Effector memory CD8-positive, alpha-beta T cell (primary cell): ENCODE measurements around the gene PREX1.

ENCODE experiments used
- ATAC-seq: fragments of 150-1000 bp; cut with Tn5 transposase; replicated peaks from 2 replicates; pipeline ENCODE4 v1.10.0; 2021; ENCODE audit warnings: mild to moderate bottlenecking, moderate library complexity
- DNase-seq, 3 experiments: peaks; one replicate each; pipeline ENCODE4 v3.0.0; 2021
- H3K27ac Mint-ChIP-seq, 2 donors: one replicate each; pipeline ENCODE4 v1.8.0; 2022; ENCODE audit warnings: mild to moderate bottlenecking in 2 of 2, mixed read lengths in 2 of 2, moderate library complexity in 2 of 2
- H3K27me3 Mint-ChIP-seq, 2 donors: one replicate each; pipeline ENCODE4 v1.8.0; 2022; ENCODE audit warnings: mixed read lengths in 2 of 2
- H3K36me3 Mint-ChIP-seq: one replicate; pipeline ENCODE4 v1.8.0; 2022; ENCODE audit warnings: mild to moderate bottlenecking, moderate library complexity, mixed read lengths; ENCODE audit not compliant: insufficient read depth
- H3K4me1 Mint-ChIP-seq, 2 donors: one replicate each; pipeline ENCODE4 v1.8.0; 2022; ENCODE audit warnings: low read depth in 2 of 2, mixed read lengths in 2 of 2
- H3K4me3 Mint-ChIP-seq, 2 donors: one replicate each; pipeline ENCODE4 v1.8.0; 2022; ENCODE audit warnings: mild to moderate bottlenecking in 2 of 2, mixed read lengths in 2 of 2, moderate library complexity in 2 of 2
- H3K9me3 Mint-ChIP-seq, 2 donors: one replicate each; pipeline ENCODE4 v1.8.0; 2022; ENCODE audit warnings: mixed read lengths in 2 of 2

The PREX1 gene

DNA sequence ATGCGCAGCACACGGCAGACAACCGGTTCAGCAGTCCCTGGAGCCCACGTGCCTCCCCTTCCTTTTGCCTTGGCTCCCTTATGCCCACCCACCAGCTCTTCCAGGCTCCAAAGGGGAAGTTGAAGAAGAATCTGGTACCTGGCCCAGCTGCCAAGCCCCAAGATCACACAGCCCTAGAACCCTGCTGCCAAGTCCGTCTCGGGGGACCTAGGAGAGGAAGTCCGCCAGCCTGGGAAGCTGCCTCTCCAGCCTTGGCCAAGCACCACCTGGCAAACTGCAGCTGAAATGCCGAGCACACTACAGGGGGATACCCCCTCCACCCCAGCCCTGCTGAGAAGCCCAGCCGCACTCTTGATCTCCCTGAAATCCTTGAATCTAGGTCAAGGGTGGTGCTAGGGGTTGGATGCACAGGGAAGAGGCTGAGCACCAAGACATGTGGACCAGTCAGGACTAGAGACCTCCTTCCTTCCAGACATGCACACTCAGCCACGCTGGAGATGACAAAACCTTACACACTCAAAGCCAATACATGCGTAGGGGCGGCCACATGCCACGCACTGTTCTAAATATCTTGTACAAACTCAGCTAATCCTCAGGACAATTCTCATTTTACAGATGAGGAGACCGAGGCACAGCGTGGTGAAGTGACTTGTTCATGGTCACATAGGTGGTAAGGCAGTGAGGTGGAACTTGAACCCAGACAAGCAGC lies 124.1 kb downstream of the PREX1 start:
- H3K27me3 Mint-ChIP-seq: no peaks in the 10 kb centered on the region
- no peak for DNase-seq
- H3K4me1 Mint-ChIP-seq: peaks cover 53 to 63% of the 10 kb centered on the region in 2 donors
- H3K27ac Mint-ChIP-seq: peak overlapping the region; percentile 64 to 73
- no peak overlapping the region for H3K4me3 Mint-ChIP-seq
- ATAC-seq: no peak
- H3K36me3 Mint-ChIP-seq: peaks cover 70% of the 10 kb centered on the region
- H3K9me3 Mint-ChIP-seq: no peaks in the 10 kb centered on the region

DNA sequence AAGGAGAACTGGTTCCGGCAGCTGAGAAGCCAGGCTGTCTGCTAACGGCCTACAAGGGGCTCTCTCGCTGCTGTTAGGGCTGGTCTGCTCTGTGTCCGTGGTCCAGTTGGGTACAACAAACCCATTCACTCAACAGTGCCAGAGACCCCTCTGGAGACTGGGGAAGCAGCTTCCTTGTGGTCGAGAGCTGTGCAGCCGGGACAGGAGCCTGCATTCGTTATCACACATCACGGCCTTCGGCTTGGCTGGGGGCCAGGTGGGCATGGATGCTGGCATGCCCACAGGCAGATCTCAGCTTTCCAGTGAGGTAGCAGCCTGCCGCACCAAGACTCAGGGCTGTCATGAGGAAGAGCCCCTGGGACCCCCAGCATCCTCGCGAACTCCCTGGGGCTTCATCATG lies 124.7 kb downstream of the PREX1 start:
- no peak for ATAC-seq
- H3K4me1 Mint-ChIP-seq: peaks cover 52 to 63% of the 10 kb centered on the region in 2 donors
- no peak for DNase-seq
- H3K9me3 Mint-ChIP-seq: no peaks in the 10 kb centered on the region
- peak overlapping the region in 1 of 2 donors; percentile 64 for H3K27ac Mint-ChIP-seq
- H3K4me3 Mint-ChIP-seq: no peak overlapping the region
- H3K27me3 Mint-ChIP-seq: no peaks in the 10 kb centered on the region
- H3K36me3 Mint-ChIP-seq: peaks cover 71% of the 10 kb centered on the region

DNA sequence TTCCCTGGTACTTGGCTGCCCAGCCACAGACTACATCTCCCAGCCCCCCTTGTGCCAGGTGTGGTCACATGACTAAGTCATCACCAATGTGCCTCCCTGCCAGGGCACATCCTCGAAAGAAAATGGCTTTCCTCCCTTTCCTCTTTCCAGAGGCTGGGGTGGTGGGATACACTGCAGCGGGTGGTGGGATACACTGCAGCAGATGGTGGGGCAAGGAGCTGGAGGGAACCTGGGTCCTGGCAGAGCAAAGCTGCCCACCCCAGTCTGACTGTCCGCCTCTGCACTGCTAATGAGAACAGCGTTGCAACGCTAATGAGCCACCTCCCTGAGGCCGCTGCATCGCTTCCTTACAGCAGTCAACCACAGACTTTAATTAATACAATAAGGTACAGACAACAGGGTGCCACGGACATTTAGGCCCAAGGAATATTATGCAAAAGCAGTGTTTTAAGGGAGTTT lies 125.3 kb downstream of the PREX1 start:
- H3K4me1 Mint-ChIP-seq: peaks cover 57 to 59% of the 10 kb centered on the region in 2 donors
- peaks cover 73% of the 10 kb centered on the region for H3K36me3 Mint-ChIP-seq
- peak overlapping the region in 1 of 2 donors; percentile 59 for H3K27ac Mint-ChIP-seq
- ATAC-seq (no peak), DNase-seq (no peak)
- H3K9me3 Mint-ChIP-seq: no peaks in the 10 kb centered on the region
- no peak overlapping the region for H3K4me3 Mint-ChIP-seq
- H3K27me3 Mint-ChIP-seq: no peaks in the 10 kb centered on the region

DNA sequence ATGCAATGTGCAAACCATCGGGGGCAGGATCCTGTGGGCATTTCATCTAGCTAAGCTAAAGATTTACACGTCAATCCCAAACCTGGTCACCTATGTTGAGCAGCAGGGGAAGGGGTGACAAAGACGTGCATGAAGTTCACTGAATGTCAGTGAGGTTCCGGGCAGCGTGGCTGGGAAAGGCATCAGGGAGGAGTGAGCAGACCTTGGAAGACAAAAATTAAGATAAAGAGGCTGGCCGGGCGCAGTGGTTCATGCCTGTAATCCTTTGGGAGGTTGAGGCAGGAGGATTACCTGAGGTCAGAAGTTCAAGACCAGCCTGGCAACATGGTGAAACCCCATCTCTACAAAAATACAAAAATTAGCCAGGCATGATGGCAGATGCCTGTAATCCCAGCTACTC lies 126.1 kb downstream of the PREX1 start:
- no peaks in the 10 kb centered on the region for H3K9me3 Mint-ChIP-seq
- no peaks in the 10 kb centered on the region for H3K27me3 Mint-ChIP-seq
- no peak overlapping the region for H3K4me3 Mint-ChIP-seq
- ATAC-seq (no peak), DNase-seq (no peak)
- peak overlapping the region; percentile 59 to 69 for H3K27ac Mint-ChIP-seq
- peaks cover 50 to 56% of the 10 kb centered on the region in 2 donors for H3K4me1 Mint-ChIP-seq
- H3K36me3 Mint-ChIP-seq: peaks cover 80% of the 10 kb centered on the region

DNA sequence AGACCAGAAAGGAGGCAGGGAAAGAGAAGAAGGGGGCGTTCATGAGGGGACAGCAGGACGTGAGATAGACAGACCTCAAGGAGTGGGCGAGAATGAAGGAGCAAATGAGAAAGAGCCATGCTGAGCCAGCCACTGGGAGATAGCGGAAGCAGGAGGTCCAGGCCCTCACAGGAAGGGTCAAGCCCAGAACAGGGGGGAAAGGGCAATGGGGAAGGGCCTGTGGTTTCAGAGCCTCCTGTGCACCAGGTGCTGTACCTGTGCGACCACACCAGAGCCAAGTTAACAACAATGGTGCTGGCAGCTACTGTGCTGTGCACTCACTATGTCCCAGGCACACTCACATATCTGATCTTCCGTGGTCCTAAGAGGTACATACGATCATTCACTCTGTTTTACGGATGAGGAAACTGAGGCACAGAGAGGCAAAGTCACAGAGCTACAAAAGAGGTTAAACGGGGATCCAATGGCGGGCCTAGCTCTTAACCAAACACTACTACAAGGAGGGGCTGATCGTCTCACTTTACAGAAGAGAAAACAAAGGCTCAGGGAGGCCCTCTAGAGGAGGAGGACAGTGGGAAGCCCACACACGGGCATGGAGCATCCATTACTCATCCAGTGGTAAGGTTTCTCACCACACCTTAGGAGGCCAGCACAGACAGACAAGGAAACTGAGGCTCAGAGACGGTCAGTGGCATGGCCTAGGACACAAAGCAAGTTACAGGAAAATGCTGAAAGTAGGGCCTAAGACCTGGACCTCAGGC lies 129.1 kb downstream of the PREX1 start:
- no peak for DNase-seq
- Mint-ChIP-seq H3K4me1 (peaks cover 39 to 55% of the 10 kb centered on the region in 2 donors), H3K27me3 (no peaks in the 10 kb centered on the region), H3K4me3 (no peak overlapping the region), H3K27ac (peak overlapping the region; percentile 6 to 89), H3K9me3 (no peaks in the 10 kb centered on the region), H3K36me3 (peaks cover 74% of the 10 kb centered on the region)
- ATAC-seq: no peak

DNA sequence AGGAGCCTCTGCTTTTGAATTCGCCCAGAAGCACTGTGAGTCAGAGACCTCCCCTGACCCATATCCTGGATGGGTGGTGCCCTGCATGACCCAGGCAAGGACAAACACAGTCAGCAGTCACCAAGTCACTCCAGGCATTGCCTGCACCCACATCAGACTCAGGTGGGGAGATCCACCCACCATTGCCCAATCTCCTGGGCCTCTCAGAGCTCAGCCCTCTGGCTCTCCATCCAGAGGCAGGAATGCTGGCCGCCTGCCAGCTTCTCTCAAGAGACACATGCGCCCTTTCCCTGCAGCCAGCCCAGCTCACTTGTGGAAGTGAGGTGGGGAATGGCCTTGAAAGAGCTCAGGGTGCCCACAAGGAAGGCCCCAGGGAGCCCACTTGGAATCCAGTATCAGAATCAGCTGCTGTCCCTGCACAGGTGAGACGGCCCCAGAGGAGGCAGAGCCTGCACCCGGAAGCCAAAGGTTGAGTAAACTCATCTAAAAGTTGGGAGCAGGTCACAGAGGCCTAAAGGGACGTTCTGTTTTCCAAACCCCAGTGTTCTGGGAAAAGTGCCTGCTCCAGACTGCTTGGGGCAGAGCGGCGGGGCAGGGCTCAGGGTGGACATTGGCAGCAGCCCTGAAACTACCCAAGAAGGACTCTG lies 129.8 kb downstream of the PREX1 start:
- Mint-ChIP-seq H3K4me1 (peaks cover 39 to 58% of the 10 kb centered on the region in 2 donors), H3K4me3 (no peak overlapping the region), H3K27ac (peak overlapping the region; percentile 6 to 89), H3K9me3 (no peaks in the 10 kb centered on the region), H3K36me3 (peaks cover 69% of the 10 kb centered on the region), H3K27me3 (no peaks in the 10 kb centered on the region)
- DNase-seq (no peak), ATAC-seq (peak; percentile 49)

DNA sequence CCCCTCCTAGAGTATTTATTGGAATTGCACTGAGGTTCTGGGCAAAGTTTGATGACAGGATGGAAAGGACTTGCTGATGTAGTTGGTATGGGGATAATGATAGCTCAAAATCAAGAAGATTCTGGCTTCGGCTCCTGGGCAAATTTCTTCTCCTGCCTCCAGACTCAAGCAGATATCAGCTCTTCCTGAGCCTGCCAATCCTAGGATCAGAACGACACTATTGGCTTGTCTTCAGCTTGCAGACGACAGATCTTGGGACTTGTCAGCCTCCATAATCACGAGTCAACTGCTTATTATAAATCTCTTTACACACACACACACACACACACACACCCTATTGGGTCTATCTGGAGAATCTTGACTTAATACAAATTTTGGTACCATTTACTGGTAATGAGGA lies 131.1 kb downstream of the PREX1 start:
- H3K36me3 Mint-ChIP-seq: peaks cover 75% of the 10 kb centered on the region
- no peaks in the 10 kb centered on the region for H3K27me3 Mint-ChIP-seq
- no peaks in the 10 kb centered on the region for H3K9me3 Mint-ChIP-seq
- no peak overlapping the region for H3K4me3 Mint-ChIP-seq
- DNase-seq (no peak), ATAC-seq (no peak)
- H3K27ac Mint-ChIP-seq: no peak overlapping the region
- peaks cover 42 to 58% of the 10 kb centered on the region in 2 donors for H3K4me1 Mint-ChIP-seq

DNA sequence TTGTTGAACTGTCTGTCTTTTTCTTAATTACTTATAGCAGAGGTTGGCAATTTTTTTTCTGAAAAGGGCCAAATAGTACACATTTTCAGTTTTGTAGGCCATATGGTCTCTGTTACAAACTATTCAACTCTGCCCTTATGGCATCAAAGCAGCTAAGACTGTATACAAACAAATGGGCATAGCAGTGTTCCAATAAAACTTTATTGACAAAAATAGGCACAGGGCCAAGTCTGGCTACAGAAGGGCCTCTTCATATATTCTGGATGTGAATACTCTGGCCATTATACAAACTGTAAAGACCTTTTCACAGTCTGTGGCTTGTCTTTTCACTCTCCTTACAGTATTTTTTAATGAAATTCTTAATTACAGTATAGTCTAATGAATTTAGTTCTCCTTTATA lies 132.1 kb downstream of the PREX1 start:
- H3K36me3 Mint-ChIP-seq: peaks cover 75% of the 10 kb centered on the region
- no peaks in the 10 kb centered on the region for H3K27me3 Mint-ChIP-seq
- DNase-seq (no peak), ATAC-seq (no peak)
- H3K4me3 Mint-ChIP-seq: no peak overlapping the region
- no peaks in the 10 kb centered on the region for H3K9me3 Mint-ChIP-seq
- H3K27ac Mint-ChIP-seq: peak overlapping the region in 1 of 2 donors; percentile 9
- peaks cover 45 to 61% of the 10 kb centered on the region in 2 donors for H3K4me1 Mint-ChIP-seq

DNA sequence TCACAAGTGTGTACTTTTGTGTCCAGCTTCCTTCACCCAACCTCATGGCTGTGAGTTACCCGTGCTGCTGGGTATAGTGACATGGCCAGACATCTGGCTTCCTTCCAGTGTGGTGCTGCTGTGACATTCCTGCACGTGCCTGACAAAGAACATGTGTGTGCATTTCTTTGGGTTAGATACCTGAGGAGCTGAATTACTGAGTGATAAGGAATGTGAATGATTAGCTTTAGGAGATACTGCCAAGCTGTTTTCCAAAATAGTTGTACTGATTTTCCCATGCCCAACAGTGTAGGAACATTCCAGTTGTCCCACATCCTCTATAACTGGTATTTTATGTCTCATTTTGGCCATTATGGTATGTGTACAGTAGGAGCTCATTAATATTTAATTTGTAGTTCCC lies 132.5 kb downstream of the PREX1 start:
- no peak for DNase-seq
- Mint-ChIP-seq H3K9me3 (no peaks in the 10 kb centered on the region), H3K36me3 (peaks cover 75% of the 10 kb centered on the region), H3K27ac (peak overlapping the region in 1 of 2 donors; percentile 9), H3K4me1 (peaks cover 42 to 59% of the 10 kb centered on the region in 2 donors), H3K27me3 (no peaks in the 10 kb centered on the region), H3K4me3 (no peak overlapping the region)
- no peak for ATAC-seq

DNA sequence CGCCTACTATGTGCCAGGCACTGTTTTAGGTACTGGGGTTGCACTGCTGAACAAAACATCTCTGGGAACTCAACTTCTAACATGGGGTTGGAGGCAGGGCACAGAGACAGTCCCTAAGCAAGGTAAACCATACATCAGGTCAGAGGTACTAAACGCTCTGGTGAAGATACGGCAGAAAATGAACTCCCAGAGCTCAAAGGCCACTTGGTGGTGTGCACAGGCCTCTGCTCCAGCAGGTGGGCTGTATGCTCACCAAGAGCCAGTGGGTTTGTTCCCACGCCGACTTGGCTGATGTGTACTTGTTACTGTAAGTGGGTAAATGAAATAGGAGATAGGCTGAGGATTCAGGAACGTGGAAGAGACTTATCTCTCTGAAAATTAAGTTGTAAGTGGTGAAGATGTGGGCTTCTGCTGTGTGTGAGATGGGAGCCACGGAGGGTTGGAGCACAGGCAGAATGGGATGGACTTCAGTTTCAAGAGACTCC lies 133.4 kb downstream of the PREX1 start:
- Mint-ChIP-seq H3K36me3 (peaks cover 79% of the 10 kb centered on the region), H3K4me1 (peaks cover 42 to 59% of the 10 kb centered on the region in 2 donors), H3K4me3 (no peak overlapping the region), H3K27me3 (no peaks in the 10 kb centered on the region), H3K9me3 (no peaks in the 10 kb centered on the region), H3K27ac (peak overlapping the region in 1 of 2 donors; percentile 59)
- ATAC-seq: no peak
- DNase-seq: no peak

DNA sequence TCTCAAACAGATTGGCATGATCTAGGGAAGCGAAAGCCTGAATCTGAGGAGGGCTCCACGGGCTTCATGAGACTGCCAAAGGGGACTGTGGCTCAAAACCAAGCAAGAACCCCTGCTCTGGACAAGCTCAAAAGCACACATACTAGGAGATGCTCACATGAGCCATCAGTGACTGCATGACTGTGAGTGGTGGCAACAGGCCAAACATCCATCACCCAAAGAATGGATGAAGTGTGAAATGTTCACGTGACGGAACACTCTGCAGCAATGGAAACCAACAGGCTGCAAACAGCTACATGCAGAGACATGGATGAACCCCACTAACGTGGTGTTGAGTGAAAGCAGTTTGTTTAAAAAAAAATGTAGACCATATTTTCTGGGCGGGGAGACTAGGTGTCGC lies 136.3 kb downstream of the PREX1 start:
- H3K4me1 Mint-ChIP-seq: peaks cover 41 to 54% of the 10 kb centered on the region in 2 donors
- H3K9me3 Mint-ChIP-seq: no peaks in the 10 kb centered on the region
- peak overlapping the region; percentile 59 to 76 for H3K27ac Mint-ChIP-seq
- no peak for DNase-seq
- H3K36me3 Mint-ChIP-seq: peaks cover 73% of the 10 kb centered on the region
- ATAC-seq: peak; percentile 18
- H3K27me3 Mint-ChIP-seq: no peaks in the 10 kb centered on the region
- H3K4me3 Mint-ChIP-seq: peak overlapping the region; percentile 51 to 58

DNA sequence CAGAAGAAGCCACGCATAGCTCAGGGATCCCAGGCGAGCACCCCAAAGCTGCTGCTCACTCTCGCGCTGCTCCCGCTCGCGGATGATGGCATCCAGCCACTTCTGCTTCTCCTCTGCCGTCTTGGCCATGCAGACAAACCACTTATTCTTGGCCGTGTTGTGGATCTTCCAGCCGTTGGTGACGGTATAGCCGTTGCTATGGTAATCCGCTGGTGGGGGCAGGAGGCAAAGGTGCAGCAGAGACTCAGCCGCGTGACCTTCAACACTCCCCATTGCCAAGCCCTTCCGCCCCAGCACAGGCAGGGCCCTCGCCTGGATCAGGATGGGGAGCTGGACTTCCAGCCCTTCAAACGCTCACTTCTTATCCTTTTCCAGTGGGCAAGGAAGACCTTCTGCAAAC lies 136.9 kb downstream of the PREX1 start:
- ATAC-seq (no peak), DNase-seq (no peak)
- no peaks in the 10 kb centered on the region for H3K27me3 Mint-ChIP-seq
- peak overlapping the region; percentile 59 to 76 for H3K27ac Mint-ChIP-seq
- H3K4me1 Mint-ChIP-seq: peaks cover 41 to 49% of the 10 kb centered on the region in 2 donors
- H3K36me3 Mint-ChIP-seq: peaks cover 71% of the 10 kb centered on the region
- no peaks in the 10 kb centered on the region for H3K9me3 Mint-ChIP-seq
- peak overlapping the region; percentile 51 to 58 for H3K4me3 Mint-ChIP-seq

DNA sequence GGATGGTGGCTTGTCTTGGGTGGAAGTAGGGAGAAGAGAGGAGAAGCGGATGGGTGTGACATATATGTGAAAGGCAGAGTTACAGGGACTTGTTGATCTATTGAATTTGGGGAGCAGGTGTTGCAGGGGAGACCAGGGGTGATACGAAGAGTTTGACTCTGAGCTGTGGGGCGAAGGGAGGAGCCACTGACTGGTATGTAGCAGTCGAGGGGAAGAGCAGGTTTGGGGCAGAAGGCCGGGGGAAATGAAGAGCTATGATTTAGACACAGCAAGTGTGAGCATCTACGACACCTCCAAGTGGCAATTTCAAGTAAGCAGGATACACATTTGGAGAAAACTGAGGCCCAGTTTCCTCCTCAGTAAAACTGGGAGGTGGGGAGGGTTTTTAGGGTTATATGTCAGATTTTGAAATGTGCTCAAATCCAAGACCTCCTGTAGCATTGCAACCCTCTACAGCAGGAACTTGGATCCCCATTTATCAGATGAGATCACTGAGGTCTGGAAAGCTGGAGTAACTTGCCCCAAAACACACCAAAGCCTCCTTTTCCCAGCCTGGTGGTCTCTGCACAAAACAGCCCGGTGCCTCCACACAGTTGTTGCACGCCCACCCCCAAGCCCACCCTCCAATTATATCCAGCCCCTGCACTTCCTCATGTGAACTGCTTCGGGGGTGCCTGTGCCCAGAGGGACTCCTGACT lies 137.8 kb downstream of the PREX1 start:
- Mint-ChIP-seq H3K27me3 (no peaks in the 10 kb centered on the region), H3K36me3 (peaks cover 75% of the 10 kb centered on the region)
- ATAC-seq: peak; percentile 50

More for the DNA sequence above, 137.8 kb downstream of the PREX1 start:
- Mint-ChIP-seq H3K4me1 (peaks cover 41 to 49% of the 10 kb centered on the region in 2 donors), H3K4me3 (peak overlapping the region; percentile 53 to 60), H3K9me3 (no peaks in the 10 kb centered on the region), H3K27ac (peak overlapping the region; percentile 59 to 76)
- no peak for DNase-seq
